Upper lobe of left lung (tissue), 4 donors: ENCODE results near the gene RBM44.

Experiments
- EP300 ChIP-seq, 4 donors: sonication (generic); formaldehyde crosslinking; IDR thresholded peaks; one replicate each; pipeline ENCODE4 v1.5.1; 2017; ENCODE audit warnings: antibody characterized with exemption in 4 of 4, control low read depth in 2 of 4
- POLR2A ChIP-seq, 4 donors: fragments of 450-650 bp; IDR thresholded peaks; one replicate each; pipeline ENCODE4 v1.5.1; 2016 to 2017; ENCODE audit warnings: antibody characterized with exemption in 4 of 4, mild to moderate bottlenecking in 2 of 4
- POLR2AphosphoS5 ChIP-seq, 2 donors: sonication (generic); formaldehyde crosslinking; IDR thresholded peaks; one replicate each; pipeline ENCODE4 v1.5.1; 2017; ENCODE audit warnings: antibody characterized with exemption in 2 of 2
- TF ChIP-seq, protein P1 (sequence below), 6 experiments: fragments of 450-650 bp in 4 of 6; fragments of 200-600 bp in 2 of 6; sonication (generic) in 2 of 6; IDR thresholded peaks; one replicate each; pipeline ENCODE4 v1.5.1; 2016 to 2019; ENCODE audit warnings: antibody characterized with exemption in 6 of 6

DNA sequence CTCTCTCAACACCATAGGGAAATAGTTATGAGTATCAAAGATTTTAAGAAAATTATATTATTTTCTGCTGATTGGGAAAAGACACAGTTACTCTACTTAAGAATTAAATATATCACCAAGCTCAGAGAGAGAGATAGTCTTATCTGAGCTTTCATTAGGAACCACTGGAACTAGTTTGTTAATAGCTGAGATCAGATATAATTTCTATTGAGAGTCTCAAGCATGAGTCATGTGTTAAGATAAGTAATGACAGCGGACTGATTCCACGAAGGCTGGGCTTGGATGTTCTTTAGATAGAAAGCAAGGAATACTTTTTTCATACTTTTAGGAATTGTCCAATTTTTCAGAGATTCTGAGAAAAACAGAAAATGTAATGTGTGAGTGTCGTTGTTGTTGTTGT lies 44.4 kb upstream of the RBM44 start:
- TF ChIP-seq, protein P1, sequence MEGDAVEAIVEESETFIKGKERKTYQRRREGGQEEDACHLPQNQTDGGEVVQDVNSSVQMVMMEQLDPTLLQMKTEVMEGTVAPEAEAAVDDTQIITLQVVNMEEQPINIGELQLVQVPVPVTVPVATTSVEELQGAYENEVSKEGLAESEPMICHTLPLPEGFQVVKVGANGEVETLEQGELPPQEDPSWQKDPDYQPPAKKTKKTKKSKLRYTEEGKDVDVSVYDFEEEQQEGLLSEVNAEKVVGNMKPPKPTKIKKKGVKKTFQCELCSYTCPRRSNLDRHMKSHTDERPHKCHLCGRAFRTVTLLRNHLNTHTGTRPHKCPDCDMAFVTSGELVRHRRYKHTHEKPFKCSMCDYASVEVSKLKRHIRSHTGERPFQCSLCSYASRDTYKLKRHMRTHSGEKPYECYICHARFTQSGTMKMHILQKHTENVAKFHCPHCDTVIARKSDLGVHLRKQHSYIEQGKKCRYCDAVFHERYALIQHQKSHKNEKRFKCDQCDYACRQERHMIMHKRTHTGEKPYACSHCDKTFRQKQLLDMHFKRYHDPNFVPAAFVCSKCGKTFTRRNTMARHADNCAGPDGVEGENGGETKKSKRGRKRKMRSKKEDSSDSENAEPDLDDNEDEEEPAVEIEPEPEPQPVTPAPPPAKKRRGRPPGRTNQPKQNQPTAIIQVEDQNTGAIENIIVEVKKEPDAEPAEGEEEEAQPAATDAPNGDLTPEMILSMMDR (IDR thresholded peaks at IDR 0.05): no peak
- TF ChIP-seq EP300 (IDR thresholded peaks at IDR 0.05) (no peak), POLR2A (IDR thresholded peaks at IDR 0.05) (no peak), POLR2AphosphoS5 (IDR thresholded peaks at IDR 0.05) (no peak)
